ENCODE results near the gene NFE2L3.

NFE2L3 gene

DNA sequence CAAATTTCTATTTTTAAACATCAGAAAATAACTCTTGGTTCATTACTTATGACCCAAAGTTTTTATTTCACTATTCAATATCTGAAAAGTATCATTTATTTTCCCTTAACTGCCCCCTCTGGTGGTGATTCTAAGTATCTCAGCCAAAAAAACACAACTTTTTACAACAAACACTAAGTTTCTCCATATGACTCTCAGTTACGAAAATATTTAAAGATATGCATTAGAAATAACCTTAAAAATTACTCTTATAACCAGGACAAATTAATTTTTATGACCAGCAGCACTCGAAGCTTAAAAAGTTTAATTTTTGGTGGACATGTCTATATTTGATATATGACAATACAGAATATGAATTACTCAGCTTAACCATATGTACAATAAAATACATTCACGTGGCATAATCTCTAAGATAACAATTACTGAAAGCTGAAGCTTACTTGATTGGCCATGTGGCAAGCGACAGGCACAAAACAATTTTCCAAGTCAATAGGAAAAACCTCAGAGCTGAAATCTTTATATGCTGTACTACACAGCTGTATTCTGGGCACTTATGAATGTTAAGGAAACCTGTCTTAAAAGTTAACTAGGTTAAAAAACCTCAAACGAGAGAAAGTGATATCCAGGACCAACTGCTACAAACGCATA, 46.3 kb downstream of the NFE2L3 start:
- no peak for DNase-seq (ENCODE audit: low read depth in 2 of 3, low spot score in 2 of 3)

DNA sequence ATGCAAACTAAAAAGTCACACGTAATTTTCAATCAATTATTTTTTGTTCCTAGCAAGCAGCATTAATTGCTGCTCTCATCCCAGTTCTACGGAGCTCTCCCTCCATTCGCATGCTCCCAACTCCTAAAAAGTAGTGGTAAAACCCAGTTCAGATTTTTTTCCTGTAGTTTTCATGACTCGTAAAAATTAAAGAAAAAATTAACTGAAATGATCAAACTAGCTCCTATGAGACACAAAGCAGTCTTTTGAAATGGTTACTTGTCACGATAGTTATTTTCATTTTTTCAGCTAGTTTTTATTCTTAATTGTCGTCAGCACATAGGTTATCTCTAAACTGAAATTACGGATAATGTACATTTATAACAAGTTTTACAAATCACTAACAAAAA, 46.8 kb downstream of the NFE2L3 start:
- no peak for DNase-seq (ENCODE audit: low read depth in 2 of 3, low spot score in 2 of 3)

DNA sequence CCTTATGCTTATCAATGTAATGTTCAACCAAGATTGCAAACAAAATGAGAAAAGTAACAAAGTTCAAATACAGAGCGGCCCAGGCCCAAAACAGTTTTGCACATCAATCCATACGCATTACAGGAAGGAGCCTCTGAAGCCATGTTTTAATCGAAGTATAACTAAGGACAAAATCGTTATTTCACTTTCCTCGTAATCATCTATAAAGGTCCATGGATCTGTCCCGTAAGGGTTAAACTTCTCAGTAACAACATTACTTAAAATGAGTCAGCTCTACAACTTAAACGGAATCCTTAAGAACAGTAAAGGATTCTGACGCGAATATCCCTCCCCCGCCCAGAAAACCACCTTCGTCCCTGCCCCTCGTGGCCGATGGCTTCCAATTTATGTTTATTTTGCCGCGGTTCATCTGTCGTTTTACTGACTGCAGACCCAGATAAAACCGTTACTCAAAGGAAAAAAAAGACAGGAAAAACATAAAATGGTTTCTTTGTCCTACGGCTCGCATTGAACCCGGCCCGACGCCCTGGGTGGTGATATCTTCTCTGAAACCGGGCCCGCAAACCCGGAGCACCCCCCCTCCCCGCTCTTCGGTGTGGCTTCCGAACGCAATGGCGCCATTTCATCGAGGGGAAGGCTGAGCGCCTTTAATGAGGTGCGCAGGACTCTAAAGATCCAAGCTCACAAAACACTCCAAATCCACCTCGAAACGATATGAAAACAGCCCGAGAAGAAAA, 47.5 kb downstream of the NFE2L3 start:
- DNase-seq (ENCODE audit: low read depth in 2 of 3, low spot score in 2 of 3), result no peak

DNA sequence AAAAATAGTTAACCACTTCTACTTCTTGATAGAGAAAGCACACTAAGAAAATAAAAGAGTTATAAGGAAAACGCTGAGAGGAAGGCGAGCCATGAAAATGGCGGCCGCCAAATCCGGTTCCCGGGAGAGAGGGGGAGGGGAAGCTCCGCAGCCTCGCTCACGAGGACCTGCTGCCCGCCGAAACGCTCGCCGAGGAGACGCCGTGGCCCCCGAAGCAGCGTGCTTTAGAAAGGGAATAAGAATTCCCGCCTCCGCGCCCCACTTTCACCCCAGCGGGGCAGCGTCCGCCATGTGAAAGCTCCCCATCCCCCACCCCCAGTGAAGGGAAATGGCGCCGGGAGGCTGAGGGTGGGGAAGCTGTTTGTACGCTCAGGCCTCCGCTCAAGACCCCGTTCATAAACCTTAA, 48.0 kb downstream of the NFE2L3 start:
- DNase-seq (ENCODE audit: low read depth in 2 of 3, low spot score in 2 of 3), result peak; percentile 46 to 84 (median 70)

DNA sequence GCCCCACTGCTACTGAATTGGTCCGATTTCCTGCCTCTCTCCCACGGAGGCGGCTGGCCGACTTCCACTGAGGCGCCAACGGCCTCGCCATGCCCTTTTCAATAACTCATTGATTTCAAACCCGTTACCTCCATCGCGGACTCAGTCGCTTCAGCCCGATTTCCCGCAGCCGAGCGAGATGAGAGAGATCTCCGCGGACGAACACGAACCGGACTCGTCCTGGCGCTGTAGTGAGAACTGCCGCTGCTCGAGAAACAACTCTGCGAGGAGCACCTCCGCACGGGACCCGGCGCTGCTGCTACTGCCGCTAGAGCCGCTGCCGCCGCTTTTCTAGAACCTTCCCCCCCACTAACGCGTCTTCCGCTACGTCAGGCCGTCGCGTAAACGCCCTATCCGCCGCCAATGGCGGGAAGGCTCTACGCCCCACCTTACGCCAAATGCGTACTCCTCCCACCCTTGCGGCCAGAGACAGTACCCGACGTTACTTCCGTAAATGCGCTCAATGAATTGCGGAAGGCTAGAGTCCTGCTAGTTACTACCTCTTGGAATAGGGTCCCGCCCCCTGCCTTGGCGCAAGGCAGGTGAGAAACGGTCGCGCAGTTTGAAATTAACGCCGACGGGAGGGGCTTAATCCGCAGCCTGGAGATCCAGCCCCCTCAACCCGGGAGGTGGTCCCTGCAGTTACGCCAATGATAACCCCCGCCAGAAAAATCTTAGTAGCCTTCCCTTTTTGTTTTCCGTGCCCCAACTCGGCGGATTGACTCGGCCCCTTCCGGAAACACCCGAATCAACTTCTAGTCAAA, 48.6 kb downstream of the NFE2L3 start, which contains the start of gene HNRNPA2B1:
HNRNPA2B1 (minus strand) TSS at position 303 of the 803 bp plus-strand sequence; CDS start at position 134, 169 bp downstream.
- DNase-seq (ENCODE audit: low read depth in 2 of 3, low spot score in 2 of 3), result peak; percentile 95 to 99 (median 98)

DNA sequence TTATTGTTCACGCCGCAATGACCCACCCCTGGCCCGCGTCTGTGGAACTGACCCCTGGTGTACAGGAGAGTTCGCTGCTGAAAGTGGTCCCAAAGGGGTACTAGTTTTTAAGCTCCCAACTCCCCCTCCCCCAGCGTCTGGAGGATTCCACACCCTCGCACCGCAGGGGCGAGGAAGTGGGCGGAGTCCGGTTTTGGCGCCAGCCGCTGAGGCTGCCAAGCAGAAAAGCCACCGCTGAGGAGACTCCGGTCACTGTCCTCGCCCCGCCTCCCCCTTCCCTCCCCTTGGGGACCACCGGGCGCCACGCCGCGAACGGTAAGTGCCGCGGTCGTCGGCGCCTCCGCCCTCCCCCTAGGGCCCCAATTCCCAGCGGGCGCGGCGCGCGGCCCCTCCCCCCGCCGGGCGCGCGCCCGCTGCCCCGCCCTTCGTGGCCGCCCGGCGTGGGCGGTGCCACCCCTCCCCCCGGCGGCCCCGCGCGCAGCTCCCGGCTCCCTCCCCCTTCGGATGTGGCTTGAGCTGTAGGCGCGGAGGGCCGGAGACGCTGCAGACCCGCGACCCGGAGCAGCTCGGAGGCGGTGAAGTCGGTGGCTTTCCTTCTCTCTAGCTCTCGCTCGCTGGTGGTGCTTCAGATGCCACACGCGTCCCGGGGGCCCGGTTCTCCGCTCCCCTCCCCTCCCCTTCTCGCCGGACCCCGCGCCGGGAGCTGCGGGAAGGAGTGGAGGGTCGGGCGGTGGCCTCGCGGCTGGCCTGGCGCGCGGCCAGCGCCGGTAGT, 49.4 kb downstream of the NFE2L3 start, which contains the start of gene CBX3:
CBX3 (plus strand) TSS at position 499 of the 772 bp plus-strand sequence. CDS start 1,254 bp downstream, outside the sequence.
- peak; percentile 78 to 87 (median 80) for DNase-seq (ENCODE audit: low read depth in 2 of 3, low spot score in 2 of 3)

DNA sequence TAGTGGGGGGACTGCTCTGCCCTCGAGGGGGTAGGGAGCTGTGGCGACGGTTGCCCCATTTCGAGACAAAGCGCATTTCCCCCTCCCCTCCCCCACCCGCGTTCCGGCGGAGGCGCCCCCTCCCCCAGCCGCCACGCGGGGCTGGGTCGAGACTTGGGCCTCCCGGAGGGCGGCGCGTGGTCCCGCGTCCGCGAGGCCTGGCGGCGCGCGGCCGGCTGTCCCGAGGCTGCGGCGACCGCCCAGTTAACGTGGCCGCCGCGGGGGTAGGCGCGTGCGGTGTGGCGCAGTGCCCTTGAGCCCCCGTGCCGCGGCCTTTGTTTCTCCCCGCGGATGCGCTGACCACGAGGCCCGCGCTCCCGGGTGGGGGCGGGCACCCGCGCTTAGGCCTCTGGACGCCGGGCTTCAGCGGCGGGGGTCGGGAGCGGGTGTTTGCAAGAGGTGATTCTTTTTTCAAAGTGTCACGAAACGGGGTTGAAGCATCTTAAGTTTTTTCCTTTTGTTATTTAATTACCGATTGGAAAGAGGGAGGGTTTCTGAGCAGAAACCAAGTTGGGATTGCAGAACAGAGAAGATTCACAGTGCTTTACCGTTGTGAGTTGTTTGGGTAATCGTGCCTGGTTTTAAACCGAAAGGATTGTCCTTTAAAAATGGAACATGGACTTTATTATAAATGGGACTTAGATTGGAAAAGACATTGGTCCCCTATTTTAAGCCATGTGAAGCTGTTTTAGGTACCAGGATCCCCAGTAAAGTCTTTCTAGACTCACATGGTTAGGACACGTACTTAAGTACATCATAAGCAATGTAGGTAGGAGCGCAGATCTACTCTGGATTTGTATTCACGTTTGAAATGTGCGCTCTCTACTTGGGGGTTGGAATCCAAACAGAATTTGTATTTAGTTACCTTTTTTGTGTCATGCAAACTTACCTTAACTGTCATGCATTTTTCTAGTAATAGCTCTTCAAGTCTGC, 50.3 kb downstream of the NFE2L3 start:
- peak in 1 of 3 experiments; percentile 38 for DNase-seq (ENCODE audit: low read depth in 2 of 3, low spot score in 2 of 3)

DNA sequence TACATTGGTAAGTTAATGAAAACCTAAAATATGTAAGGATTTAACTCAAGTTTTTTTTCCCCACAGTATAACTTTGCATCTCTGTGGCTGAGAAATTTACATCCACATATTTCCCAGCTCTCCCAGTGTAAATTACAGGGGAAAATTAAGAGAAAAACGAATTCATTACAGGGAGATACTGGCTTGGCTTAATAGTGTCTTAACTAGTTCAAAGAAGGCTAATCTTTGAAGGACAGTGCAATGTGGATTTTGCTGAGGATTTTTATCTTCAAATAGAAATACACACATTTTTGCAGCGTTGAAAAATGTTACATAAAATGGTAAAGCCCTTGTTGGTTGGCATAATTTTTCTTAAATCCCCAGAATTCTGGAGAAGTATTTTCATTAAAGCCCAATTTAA, 51.0 kb downstream of the NFE2L3 start:
- no peak for DNase-seq (ENCODE audit: low read depth in 2 of 3, low spot score in 2 of 3)

DNA sequence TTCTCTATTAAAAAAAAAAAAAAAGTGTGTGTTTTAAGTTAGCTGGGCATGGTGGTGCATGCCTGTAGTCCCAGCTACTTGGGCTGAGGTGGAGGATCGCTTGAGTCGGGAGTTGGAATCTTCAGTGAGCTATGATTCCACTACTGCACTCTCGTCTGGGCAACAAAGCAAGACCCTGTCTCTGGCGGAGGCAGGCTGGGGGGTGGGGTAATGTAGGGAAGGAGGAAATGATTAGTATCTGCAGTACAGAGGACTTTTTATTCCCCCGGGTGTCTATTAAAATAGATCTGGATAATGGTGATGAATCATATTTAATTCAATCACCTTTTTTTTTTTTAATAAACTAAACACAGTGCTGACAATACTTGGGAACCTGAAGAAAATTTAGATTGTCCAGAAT, 56.0 kb downstream of the NFE2L3 start:
- no peak for DNase-seq (ENCODE audit: low read depth in 2 of 3, low spot score in 2 of 3)

DNA sequence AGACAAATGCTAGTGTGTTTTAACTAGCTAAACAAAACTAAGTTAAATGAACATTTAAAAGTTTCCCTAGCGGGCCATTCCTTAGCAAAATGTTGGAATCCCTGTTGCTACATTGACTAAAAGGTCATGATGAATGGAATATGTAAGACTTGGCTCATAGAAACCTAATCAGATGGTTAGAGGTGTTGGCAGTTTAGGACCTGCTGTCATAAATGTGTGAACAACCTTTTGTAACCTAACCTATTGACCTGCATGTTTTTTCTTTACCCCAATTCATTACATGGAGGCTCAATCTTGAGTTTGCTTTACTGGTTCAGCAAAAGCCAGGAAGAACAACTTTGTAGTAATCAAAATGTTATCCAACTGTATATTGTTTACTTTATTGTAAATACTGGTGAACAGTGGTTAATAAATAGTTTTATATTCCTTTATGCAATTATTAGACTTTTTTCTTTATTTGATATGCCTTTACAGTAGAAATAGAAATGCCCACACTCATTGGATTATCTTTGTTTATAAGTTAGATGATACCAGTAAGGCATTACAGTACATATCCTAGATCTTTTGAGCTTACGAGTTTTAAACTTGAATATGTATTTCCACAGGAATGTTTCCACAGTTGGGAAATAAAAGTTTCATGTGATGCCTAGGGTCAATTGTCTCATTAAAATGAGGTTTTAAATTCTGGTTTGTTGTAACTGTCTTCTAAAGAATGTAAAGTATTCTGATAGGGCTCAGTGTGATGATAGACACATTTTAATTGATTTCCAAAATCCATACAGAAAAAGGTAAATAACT, 61.1 kb downstream of the NFE2L3 start:
- DNase-seq (ENCODE audit: low read depth in 2 of 3, low spot score in 2 of 3), result no peak

DNA sequence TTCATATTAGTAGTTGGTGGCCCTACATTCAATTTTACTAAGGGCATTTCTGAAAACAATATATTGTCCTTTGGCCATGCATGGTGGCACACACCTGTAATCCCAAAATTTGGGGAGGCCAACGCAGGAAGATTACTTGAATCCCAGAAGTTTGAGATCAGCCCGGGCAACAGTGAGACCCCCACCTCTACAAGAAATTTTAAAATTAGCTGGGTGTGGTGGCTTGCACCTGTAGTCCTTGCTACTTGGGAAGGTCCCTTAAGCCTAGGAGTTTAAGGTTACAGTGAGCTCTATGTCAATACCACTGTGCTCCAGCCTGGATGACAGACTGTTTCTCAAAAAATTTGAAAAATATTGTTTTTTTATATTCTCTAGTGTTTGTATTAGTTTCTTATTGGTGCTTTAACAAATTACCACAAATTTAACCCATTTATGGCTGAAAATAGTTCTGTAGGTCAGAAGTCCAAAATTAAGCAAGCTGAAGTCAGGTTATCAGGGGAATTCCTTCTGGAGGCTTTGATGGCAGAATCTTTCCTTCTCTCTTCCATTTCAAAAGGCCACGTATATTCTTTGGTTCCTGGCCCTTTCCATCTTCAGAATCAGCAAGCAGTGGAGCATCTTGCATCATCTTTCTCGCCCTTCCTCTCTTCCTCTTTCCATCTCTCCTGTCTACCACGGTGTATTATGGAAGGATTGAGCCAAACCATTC, 62.0 kb downstream of the NFE2L3 start:
- DNase-seq (ENCODE audit: low read depth in 2 of 3, low spot score in 2 of 3), result no peak

DNA sequence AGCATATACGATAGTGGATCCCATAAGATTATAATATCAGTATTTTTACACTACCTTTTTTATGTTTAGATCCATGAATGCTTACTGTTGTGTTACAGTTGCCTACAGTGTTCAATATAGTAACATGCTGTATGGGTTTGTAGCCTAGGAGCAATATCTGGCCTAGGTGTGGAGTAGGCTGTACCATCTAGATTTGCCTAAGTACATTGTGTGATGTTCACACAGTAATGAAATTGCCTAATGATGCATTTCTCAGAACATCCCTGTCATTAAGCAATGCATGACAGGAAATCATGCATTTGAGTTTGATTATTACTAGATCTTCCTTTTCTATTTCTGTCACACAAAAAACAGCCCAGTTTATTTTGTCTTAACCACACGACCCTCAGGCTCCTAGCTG, 64.1 kb downstream of the NFE2L3 start:
- no peak for DNase-seq (ENCODE audit: low read depth in 2 of 3, low spot score in 2 of 3)

DNA sequence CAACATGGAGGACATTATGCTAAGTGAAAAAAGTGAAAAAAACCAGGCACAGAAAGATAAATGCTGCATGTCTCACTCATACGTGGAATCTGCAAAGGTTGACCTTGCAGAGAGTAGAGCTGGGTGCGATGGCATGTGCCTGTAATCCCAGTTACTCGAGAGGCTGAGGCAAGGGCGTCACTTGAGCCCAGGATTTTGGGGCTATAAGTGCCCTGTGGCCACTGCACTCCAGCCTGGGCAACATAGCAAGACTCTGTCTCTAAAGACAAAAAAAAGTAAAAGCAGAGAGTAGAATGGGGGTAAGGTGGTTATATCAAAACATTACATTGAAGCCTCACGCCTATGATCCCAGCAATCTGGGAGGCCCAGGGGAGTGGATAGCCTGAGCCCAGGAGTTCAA, 72.4 kb downstream of the NFE2L3 start:
- DNase-seq (ENCODE audit: low read depth in 2 of 3, low spot score in 2 of 3), result no peak

DNA sequence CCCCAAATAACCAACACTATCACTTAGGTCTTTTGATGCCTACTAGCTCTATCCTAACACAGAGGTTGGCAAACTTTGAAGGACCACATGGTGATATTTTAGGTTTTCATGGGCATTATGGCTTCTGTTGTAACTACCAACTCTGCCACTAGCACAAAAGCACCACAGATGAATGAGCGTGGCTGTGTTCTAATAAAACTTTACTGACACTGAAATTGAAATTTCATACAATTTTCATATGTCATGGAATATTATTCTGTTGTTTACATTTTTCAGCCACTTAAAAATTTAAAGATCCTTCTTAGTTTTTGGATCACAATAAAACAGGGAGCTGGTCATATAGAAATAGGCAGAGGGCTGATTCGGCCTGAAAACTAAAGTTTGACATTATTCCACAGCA, 76.0 kb downstream of the NFE2L3 start:
- DNase-seq (ENCODE audit: low read depth in 2 of 3, low spot score in 2 of 3), result no peak

DNA sequence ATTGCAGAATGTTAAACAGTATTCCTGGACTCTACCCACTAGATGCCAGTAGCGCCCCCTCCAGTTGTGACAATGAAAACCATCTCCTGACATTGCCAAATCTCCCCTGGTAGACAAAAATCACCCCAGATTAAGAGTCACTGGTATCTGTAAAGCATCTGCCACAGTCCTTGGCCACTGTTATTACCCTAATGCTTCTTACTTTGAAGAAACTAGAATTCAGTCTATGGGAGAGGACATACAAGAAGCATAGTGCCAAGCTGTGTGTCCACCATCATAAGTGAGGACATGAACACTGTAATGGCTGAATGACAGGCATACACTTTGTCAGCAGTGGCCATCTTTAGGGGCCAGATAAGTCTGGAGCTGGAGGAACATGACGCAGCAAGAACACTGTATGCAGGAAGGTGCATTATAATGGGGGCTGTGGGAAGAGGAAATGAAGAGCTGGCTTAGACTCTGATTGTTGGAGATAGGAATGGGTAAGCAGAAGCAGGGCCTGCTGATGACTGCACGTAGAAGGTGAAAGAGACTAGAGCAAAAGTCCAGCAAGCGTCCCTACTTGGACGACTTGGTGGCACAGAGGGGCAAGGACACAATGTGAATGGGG, 82.0 kb downstream of the NFE2L3 start:
- DNase-seq (ENCODE audit: low read depth in 2 of 3, low spot score in 2 of 3), result no peak
